CD4-positive, alpha-beta T cell treated with Interleukin-17A for 1 hour (primary cell): ENCODE results near the gene DUSP11.
"Not testable (repeated sequence)": the region's sequence is repeated elsewhere in the genome, so short reads cannot be mapped to it uniquely, and the experiment has no call there.

Experiments used
- DNase-seq: peaks from one replicate; pipeline ENCODE4 v3.0.0-alpha.2; 2020

The DUSP11 gene

GRCh38 chr2:73779467-73780236 is at the start of gene DUSP11:
Gene DUSP11 (minus strand): TSS chr2:73780103. CDS start chr2:73779974, 129 bp downstream.
- DNase-seq: peak; percentile 98

GRCh38 chr2:73828818-73829570 is 49.1 kb upstream of the DUSP11 start, which contains the start of gene STAMBP:
Gene STAMBP (plus strand): TSS chr2:73828961. CDS start chr2:73830857, 1,896 bp downstream.
- peak; percentile 98 for DNase-seq

DNA sequence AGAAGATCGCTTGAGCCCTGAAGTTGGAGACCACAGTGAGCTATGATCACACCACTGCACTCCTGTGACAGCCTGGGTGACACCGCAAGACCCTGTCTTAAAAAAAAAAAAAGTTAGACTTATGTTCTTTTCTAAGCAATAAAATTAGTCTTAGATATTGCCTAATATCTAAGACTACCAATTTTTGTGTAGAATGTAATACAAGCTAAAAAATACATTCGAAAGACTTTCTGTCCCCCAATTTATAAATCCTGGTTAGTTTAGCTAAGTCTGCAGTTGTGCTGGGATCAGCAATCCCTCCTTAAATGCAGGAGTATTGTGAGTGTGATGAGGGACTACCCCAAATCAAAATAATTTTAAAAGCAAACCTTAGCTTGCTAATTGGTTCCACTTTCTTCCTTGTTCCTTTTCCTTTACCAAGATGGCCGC is 48.5 kb upstream of the DUSP11 start:
- DNase-seq: no peak

GRCh38 chr2:73827660-73828388 is 47.9 kb upstream of the DUSP11 start:
- DNase-seq: no peak

GRCh38 chr2:73827018-73827417 is 47.1 kb upstream of the DUSP11 start:
- no peak for DNase-seq

- no peak for DNase-seq
These were observed 45.5 kb upstream of the DUSP11 start for GRCh38 chr2:73825408-73825807.

- peak; percentile 72 for DNase-seq
These were observed 44.1 kb upstream of the DUSP11 start for GRCh38 chr2:73823916-73824523.

DNA sequence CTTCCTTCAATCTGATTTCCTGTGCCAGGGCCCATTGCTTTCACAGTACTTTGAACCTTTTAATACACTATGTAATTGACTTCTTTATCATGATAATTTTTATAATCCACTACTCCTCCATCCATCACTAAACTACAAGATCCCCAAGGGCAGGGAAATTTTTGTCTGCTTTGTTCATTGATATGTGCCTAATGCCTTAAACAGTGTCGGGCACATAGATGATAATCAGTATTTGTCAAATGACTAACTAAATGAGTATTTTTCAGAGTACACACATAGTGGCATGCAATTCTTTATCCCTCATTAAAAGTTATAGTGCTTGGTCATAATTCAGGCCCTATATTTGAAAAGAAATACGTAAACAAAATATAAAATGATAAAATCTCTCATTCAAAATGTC is 43.5 kb upstream of the DUSP11 start:
- DNase-seq: no peak

DNA sequence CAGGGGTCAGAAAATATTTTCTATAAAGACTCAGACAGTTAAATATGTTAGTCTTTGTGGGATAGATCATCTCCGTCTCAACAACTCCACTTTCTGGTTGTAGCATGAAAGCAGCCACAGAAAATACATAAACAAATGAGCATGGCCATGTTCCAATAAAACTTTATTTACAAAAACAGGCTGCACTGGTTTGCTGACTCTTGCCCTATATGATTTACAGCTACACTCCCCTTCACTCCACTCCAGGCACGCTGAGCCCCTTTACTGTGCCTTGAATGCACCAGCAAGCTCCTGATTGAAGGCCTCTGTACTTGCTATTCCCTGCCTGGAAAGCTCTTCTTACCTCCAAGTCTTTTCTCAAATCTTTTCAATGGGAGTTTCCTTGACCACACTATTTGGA is 43.1 kb upstream of the DUSP11 start:
- no peak for DNase-seq

DNA sequence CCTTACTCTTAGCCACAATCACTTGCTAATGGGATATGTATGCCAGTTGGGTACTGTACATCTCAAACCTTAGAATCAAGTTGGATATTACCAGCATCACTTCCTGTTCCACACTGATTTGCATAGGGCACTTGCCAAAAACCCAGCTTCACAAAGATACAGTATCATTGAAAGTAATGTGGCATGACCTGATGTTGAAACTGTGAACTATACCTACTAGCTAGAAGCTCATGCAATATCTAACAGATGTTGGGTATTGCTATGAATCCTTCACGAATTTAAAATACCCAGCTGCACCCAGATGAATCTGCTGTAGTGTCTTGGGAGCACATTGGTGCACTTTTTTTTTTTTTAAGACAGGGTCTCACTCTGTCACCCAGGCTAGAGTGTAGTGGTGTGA is 42.4 kb upstream of the DUSP11 start:
- DNase-seq: no peak

GRCh38 chr2:73821669-73822068 is 41.8 kb upstream of the DUSP11 start:
- no peak for DNase-seq

- DNase-seq: no peak
These were observed 41.3 kb upstream of the DUSP11 start for GRCh38 chr2:73821227-73821626.

- DNase-seq: no peak
These were observed 38.4 kb upstream of the DUSP11 start for GRCh38 chr2:73818296-73818695.

GRCh38 chr2:73812635-73813034 is 32.7 kb upstream of the DUSP11 start:
- DNase-seq: no peak

DNA sequence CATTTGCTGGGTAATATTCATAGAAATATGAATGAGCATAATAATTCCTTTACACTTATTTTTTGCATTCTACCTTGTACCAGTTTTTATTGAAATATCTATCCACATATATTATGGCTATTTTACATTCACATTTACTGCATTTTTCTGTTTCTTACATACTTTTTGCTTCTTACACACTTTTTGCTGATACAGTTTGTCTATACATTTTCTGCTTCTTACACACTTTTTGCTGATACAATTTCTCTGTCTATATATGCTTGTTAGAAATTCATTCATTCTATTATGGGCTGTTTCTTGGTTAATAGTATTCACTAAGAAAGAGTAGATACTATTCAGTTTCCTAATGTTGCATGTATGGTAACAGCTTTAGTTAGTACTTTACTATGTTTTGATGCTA is 32.0 kb upstream of the DUSP11 start:
- no peak for DNase-seq

DNA sequence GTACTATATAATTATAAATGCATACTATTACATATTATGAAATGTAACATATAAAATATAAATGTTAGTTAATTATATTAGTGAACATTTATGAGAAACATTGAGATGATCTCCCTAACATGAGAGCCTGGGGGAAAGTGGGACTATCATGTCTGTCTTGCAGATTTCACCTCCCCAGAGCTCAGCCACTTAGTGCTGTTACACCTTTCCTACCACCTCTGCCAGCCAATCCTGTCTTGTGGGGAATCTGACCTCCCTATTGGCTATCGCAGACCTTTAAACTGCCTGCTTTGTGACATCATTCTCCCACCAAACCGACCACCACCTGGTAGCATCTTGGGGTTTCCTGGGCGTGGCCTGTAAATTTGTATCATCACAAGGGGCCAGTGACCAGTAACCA is 4.0 kb upstream of the DUSP11 start, which contains the start of gene C2orf78:
TSS of gene C2orf78 (plus strand) at position 301 of the 400 bp plus-strand sequence. CDS start 127 bp downstream, outside the sequence.
- not testable (repeated sequence) for DNase-seq

- not testable (repeated sequence) for DNase-seq
These were observed 3.5 kb upstream of the DUSP11 start for GRCh38 chr2:73783402-73783801.

GRCh38 chr2:73780237-73780582 is 307 bp upstream of the DUSP11 start:
- DNase-seq: no peak

GRCh38 chr2:73778867-73779466 is 936 bp downstream of the DUSP11 start:
- not testable (repeated sequence) for DNase-seq

GRCh38 chr2:73776869-73777519 is 2.9 kb downstream of the DUSP11 start:
- DNase-seq: no peak

GRCh38 chr2:73776381-73776780 is 3.5 kb downstream of the DUSP11 start:
- no peak for DNase-seq

DNA sequence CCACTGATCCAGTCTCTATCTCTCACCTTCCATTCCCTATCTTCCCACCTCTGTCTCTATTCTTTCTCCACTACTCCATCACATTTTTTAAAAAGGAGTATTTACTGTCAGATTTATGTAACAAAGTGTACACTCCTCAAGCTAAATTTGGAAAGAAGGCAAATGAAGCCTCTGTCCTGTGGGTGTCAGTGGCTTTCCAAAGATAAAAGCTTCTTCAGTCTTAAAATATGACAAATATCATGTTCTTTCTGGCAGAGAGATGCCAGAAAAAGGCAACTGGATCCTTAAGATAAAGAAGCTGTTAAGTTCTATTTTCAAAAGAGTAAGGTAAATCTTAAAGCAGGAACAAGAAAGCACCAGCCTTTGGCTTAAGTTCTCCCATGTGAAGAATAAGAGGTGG is 7.1 kb downstream of the DUSP11 start:
- no peak for DNase-seq
